H1 (cell line): ENCODE results near the gene GUCA1A. TPM values are rescaled to one million over a fixed set of nuclear protein-coding genes. Genes with fewer than 3 reads are reported as not detected.

Source experiments
- CTCF ChIA-PET: fragments of 300-600 bp; sonication (Branson Sonifier 250); formaldehyde crosslinking; loops from one replicate; lab custom pipeline; 2021; ENCODE audit not compliant: partially characterized antibody; lab: Charles Lee
- POLR2A ChIA-PET: fragments of 300-600 bp; sonication (Branson Sonifier 250); formaldehyde crosslinking; loops from one replicate; lab custom pipeline; 2021; ENCODE audit warnings: inconsistent platforms; ENCODE audit not compliant: partially characterized antibody; lab: Charles Lee
- DNase-seq, 2 experiments: peaks; one replicate each; pipeline versions ENCODE4 v3.0.0 to v3.0.0-alpha.2; 2010 to 2022; ENCODE audit warnings: low spot score in 2 of 2, low read depth in 1 of 2, mixed read lengths in 1 of 2
- FAIRE-seq: peaks from 2 replicates; lab custom pipeline; 2011; peaks lifted over from hg19 to GRCh38; lab: Jason Lieb, UNC
- H2AFZ ChIP-seq: 2 replicates; pipeline ENCODE4 v1.8.1; 2012; ENCODE audit warnings: low read length, inconsistent platforms
- H2AK5ac ChIP-seq: 2 replicates; pipeline ENCODE4 v1.6.1; 2013; ENCODE audit warnings: low read depth, low read length
- H2BK120ac ChIP-seq: replicated peaks from 2 replicates; pipeline ENCODE3; 2013; ENCODE audit warnings: low read depth, low read length, inconsistent platforms
- H2BK12ac ChIP-seq: 2 replicates; pipeline ENCODE4 v1.6.1; 2013; ENCODE audit warnings: low read depth, low read length
- H2BK15ac ChIP-seq: 2 replicates; pipeline ENCODE4 v1.6.1; 2013; ENCODE audit warnings: low read length
- H2BK20ac ChIP-seq: 2 replicates; pipeline ENCODE4 v1.6.1; 2013; ENCODE audit warnings: low read length
- H2BK5ac ChIP-seq: 2 replicates; pipeline ENCODE4 v1.6.1; 2013; ENCODE audit warnings: low read depth, low read length
- H3K14ac ChIP-seq: 2 replicates; pipeline ENCODE4 v1.6.1; 2013; ENCODE audit warnings: inconsistent platforms; ENCODE audit not compliant: insufficient read length
- H3K18ac ChIP-seq: 2 replicates; pipeline ENCODE4 v1.6.1; 2013; ENCODE audit warnings: low read length; ENCODE audit errors: extremely low read depth
- H3K23ac ChIP-seq: 2 replicates; pipeline ENCODE4 v1.6.1; 2013; ENCODE audit warnings: inconsistent platforms; ENCODE audit not compliant: insufficient read length
- H3K23me2 ChIP-seq: 2 replicates; pipeline ENCODE4 v1.6.1; 2013; ENCODE audit warnings: low read depth, low read length
- H3K27ac ChIP-seq: 2 replicates; pipeline ENCODE4 v1.6.1; 2011; ENCODE audit warnings: low read depth, low read length, inconsistent platforms
- H3K27me3 ChIP-seq, 4 experiments: replicated peaks in 1 of 4; 1 replicate in 1 of 4; 2 replicates in 3 of 4; pipeline versions ENCODE4 v1.6.1 to v1.8.1; 2011 to 2013; ENCODE audit warnings: low read length in 3 of 4, mild to moderate bottlenecking in 3 of 4, inconsistent platforms in 2 of 4, mixed read lengths in 2 of 4, moderate library complexity in 1 of 4; ENCODE audit not compliant: control insufficient read depth in 3 of 4, insufficient read depth in 3 of 4; ENCODE audit errors: extremely low read depth in 1 of 4
- H3K36me3 ChIP-seq, 4 experiments: 2 replicates each; pipeline versions ENCODE4 v1.6.1 to v1.8.1; 2011 to 2013; ENCODE audit warnings: mild to moderate bottlenecking in 4 of 4, low read length in 3 of 4, moderate library complexity in 2 of 4, control low read depth in 1 of 4, inconsistent platforms in 1 of 4; ENCODE audit not compliant: insufficient read depth in 4 of 4, control insufficient read depth in 2 of 4
- H3K4ac ChIP-seq: replicated peaks from 2 replicates; pipeline ENCODE3; 2013; ENCODE audit warnings: low read length, low read depth, mixed read lengths, inconsistent platforms; ENCODE audit not compliant: insufficient read length
- H3K4me1 ChIP-seq, 4 experiments: replicated peaks in 1 of 4; 1 replicate in 1 of 4; 2 replicates in 3 of 4; pipeline versions ENCODE4 v1.6.1 to v1.8.1; 2011 to 2013; ENCODE audit warnings: low read length in 3 of 4, inconsistent platforms in 2 of 4, mixed read lengths in 1 of 4; ENCODE audit not compliant: insufficient read depth in 4 of 4, control insufficient read depth in 3 of 4
- H3K4me2 ChIP-seq, 2 experiments: 2 replicates each; pipeline versions ENCODE4 v1.6.1 to v1.8.1; 2011 to 2013; ENCODE audit warnings: low read depth in 2 of 2, low read length in 2 of 2, control low read depth in 1 of 2, inconsistent platforms in 1 of 2, mild to moderate bottlenecking in 1 of 2; ENCODE audit not compliant: insufficient read depth in 1 of 2
- H3K4me3 ChIP-seq, 4 experiments: fragments of 200-600, 300-600 bp in 1 of 4; sonication (generic), shearing (Covaris generic), sonication (Bioruptor Twin) in 1 of 4; 2 replicates each; pipeline versions ENCODE4 v1.5.1 to v1.8.1; 2011 to 2016; ENCODE audit warnings: low read length in 4 of 4, low read depth in 3 of 4, control low read depth in 2 of 4, inconsistent platforms in 2 of 4, mild to moderate bottlenecking in 2 of 4, mixed read lengths in 1 of 4, moderate library complexity in 1 of 4; ENCODE audit not compliant: insufficient read depth in 2 of 4; ENCODE audit errors: extremely low read depth in 1 of 4
- H3K56ac ChIP-seq: replicated peaks from 2 replicates; pipeline ENCODE3; 2013; ENCODE audit warnings: low read depth, mild to moderate bottlenecking, mixed read lengths, low read length, inconsistent platforms; ENCODE audit not compliant: insufficient read length
- H3K79me1 ChIP-seq: 2 replicates; pipeline ENCODE4 v1.6.1; 2013; ENCODE audit warnings: low read depth, low read length, control low read depth
- H3K79me2 ChIP-seq, 2 experiments: 2 replicates each; pipeline versions ENCODE4 v1.6.1 to v1.8.1; 2012 to 2013; ENCODE audit warnings: low read length in 2 of 2, mild to moderate bottlenecking in 2 of 2, inconsistent platforms in 1 of 2; ENCODE audit not compliant: insufficient read depth in 2 of 2, control insufficient read depth in 1 of 2
- H3K9ac ChIP-seq, 4 experiments: replicated peaks in 1 of 4; 1 replicate in 1 of 4; 2 replicates in 3 of 4; pipeline versions ENCODE4 v1.6.1 to v1.8.1; 2011 to 2013; ENCODE audit warnings: low read depth in 3 of 4, low read length in 3 of 4, control low read depth in 2 of 4, mild to moderate bottlenecking in 2 of 4, moderate library complexity in 2 of 4, inconsistent platforms in 1 of 4; ENCODE audit errors: extremely low read depth in 1 of 4
- H3K9me3 ChIP-seq, 2 experiments: 2 replicates each; pipeline versions ENCODE4 v1.6.1 to v1.8.1; 2012 to 2013; ENCODE audit warnings: mild to moderate bottlenecking in 2 of 2, moderate library complexity in 2 of 2, control low read depth in 1 of 2, inconsistent platforms in 1 of 2, low read depth in 1 of 2, low read length in 1 of 2, mixed read lengths in 1 of 2; ENCODE audit not compliant: insufficient read depth in 2 of 2
- H4K20me1 ChIP-seq, 2 experiments: replicated peaks in 1 of 2; 2 replicates each; pipeline versions ENCODE3 to v1.8.1; 2011 to 2013; ENCODE audit warnings: inconsistent platforms in 2 of 2, low read length in 2 of 2, mild to moderate bottlenecking in 1 of 2; ENCODE audit not compliant: insufficient read depth in 2 of 2, control insufficient read depth in 1 of 2
- H4K5ac ChIP-seq: 2 replicates; pipeline ENCODE4 v1.6.1; 2013; ENCODE audit warnings: low read length, low read depth, mixed read lengths, inconsistent platforms; ENCODE audit not compliant: insufficient read length
- H4K8ac ChIP-seq: 2 replicates; pipeline ENCODE4 v1.8.0; 2013; ENCODE audit warnings: mild to moderate bottlenecking, moderate library complexity, low read length, inconsistent platforms; ENCODE audit not compliant: insufficient read depth; ENCODE audit errors: extremely low read depth
- H4K91ac ChIP-seq: replicated peaks from 2 replicates; pipeline ENCODE3; 2013; ENCODE audit warnings: low read length, mixed read lengths, inconsistent platforms; ENCODE audit not compliant: insufficient read length
- ASH2L ChIP-seq: fragments of 200-600, 300-600 bp; sonication (generic); IDR thresholded peaks from one replicate; pipeline ENCODE4 v1.7.1; 2017; ENCODE audit warnings: low read length
- CHD2 ChIP-seq: IDR thresholded peaks from 2 replicates; pipeline ENCODE4 v1.6.1; 2012; ENCODE audit warnings: low read length, improper control_type of control experiment
- CREB1 ChIP-seq: IDR thresholded peaks from 2 replicates; pipeline ENCODE4 v1.6.1; 2012; ENCODE audit warnings: inconsistent platforms
- KDM4A ChIP-seq: IDR thresholded peaks from one replicate; pipeline ENCODE4 v1.7.1; 2012; ENCODE audit warnings: low read depth, mild to moderate bottlenecking, moderate library complexity, low read length, inconsistent platforms; ENCODE audit not compliant: severe bottlenecking
- MAFK ChIP-seq: IDR thresholded peaks from 2 replicates; pipeline ENCODE4 v1.6.1; 2012; ENCODE audit warnings: low read depth, mild to moderate bottlenecking, improper control_type of control experiment, low read length
- NRF1 ChIP-seq: IDR thresholded peaks from 2 replicates; pipeline ENCODE4 v1.6.1; 2011; ENCODE audit warnings: mild to moderate bottlenecking, low read depth, low read length, improper control_type of control experiment
- POLR2AphosphoS5 ChIP-seq: IDR thresholded peaks from 2 replicates; pipeline ENCODE4 v1.6.1; 2011; ENCODE audit warnings: low read depth, low read length
- SIX5 ChIP-seq: IDR thresholded peaks from 2 replicates; pipeline ENCODE4 v1.6.1; 2011; ENCODE audit warnings: mild to moderate bottlenecking, low read depth, low read length
- SP1 ChIP-seq: IDR thresholded peaks from 2 replicates; pipeline ENCODE4 v1.6.1; 2011; ENCODE audit warnings: low read depth, low read length
- SP2 ChIP-seq: IDR thresholded peaks from 2 replicates; pipeline ENCODE4 v1.6.1; 2012; ENCODE audit warnings: mild to moderate bottlenecking, low read length, inconsistent platforms
- SP4 ChIP-seq: IDR thresholded peaks from 2 replicates; pipeline ENCODE4 v1.6.1; 2012; ENCODE audit warnings: low read length, inconsistent platforms
- SRF ChIP-seq: IDR thresholded peaks from 2 replicates; pipeline ENCODE4 v1.6.1; 2011; ENCODE audit warnings: mild to moderate bottlenecking, low read depth, low read length, moderate library complexity
- TAF1 ChIP-seq: IDR thresholded peaks from 2 replicates; pipeline ENCODE4 v1.6.1; 2011; ENCODE audit warnings: mild to moderate bottlenecking, low read depth, low read length
- TBP ChIP-seq: IDR thresholded peaks from 2 replicates; pipeline ENCODE4 v1.6.1; 2011; ENCODE audit warnings: low read depth, low read length, improper control_type of control experiment
- WGBS, 2 experiments: shearing (Covaris generic) in 1 of 2; methylation state at CpG; one replicate each; pipeline versions ENCODE4 v1.1.6 to v1.1.7; 2013 to 2015; ENCODE audit warnings: low lambda C conversion rate in 2 of 2, mixed read lengths in 2 of 2, inconsistent platforms in 1 of 2, low coverage in 1 of 2, missing lambda C conversion rate in 1 of 2; ENCODE audit not compliant: insufficient replicate concordance in 2 of 2, insufficient coverage in 1 of 2, insufficient read length in 1 of 2; ENCODE audit errors: extremely low coverage in 1 of 2, missing lambda C conversion rate in 1 of 2; 5-methylcytosine and 5-hydroxymethylcytosine counted together
- polyA plus RNA-seq, 7 experiments: library from polyadenylated mRNA; depleted of rRNA in 3 of 7; stranded (reverse) in 5 of 7; unstranded in 2 of 7; fragments of >200 nt in 5 of 7; fragments of 200-250 nt in 2 of 7; gene quantifications; 1 replicate in 5 of 7; 2 replicates in 1 of 7; 4 replicates in 1 of 7; pipeline versions ENCODE4 v1.2.1 to v1.2.3, GENCODE V29; 2011 to 2013; ENCODE audit warnings: missing spikeins in 2 of 7, mixed read lengths in 2 of 7
- total RNA-seq: library from RNA; stranded (reverse); fragmentation: NEBNext Ultra II Directional; extraction: Animal tissue kit (Norgen Biotek cat#: 25700); gene quantifications from 2 replicates; pipeline ENCODE4 v1.2.1, GENCODE V29; 2021

Gene GUCA1A
- total and polyA plus RNA-seq, 2 of the 8 experiments (the other 6 are each of a cell fraction or from before 2014, with no cell fraction given) = 4.6 to 24.6 TPM

GRCh38 chr6:42217519-42218367 is 44.6 kb downstream of the GUCA1A start, which contains the start of gene MRPS10:
Gene MRPS10, minus strand, starts transcription at chr6:42217861. Its CDS starts 12 bp downstream, at chr6:42217849.
- H3K9ac ChIP-seq = peak within 1 kb of the TSS; percentile 73 to 88 (median 76)
- H3K9me3 ChIP-seq = no peaks in the 10 kb centered on the region
- no peaks in the 10 kb centered on the region for H3K27me3 ChIP-seq
- H3K4me3 ChIP-seq = peak within 1 kb of the TSS; percentile 93 to 97 (median 94)
- H3K4me2 ChIP-seq = peak within 1 kb of the TSS; percentile 69 to 70
- peaks cover 0 to 9% of the 10 kb centered on the region in 2 experiments; a peak in 2 of 4 replicates for H3K79me2 ChIP-seq
- no peak within 1 kb of the TSS for H3K23ac ChIP-seq
- no peak within 1 kb of the TSS for H2AK5ac ChIP-seq
- H3K79me1 ChIP-seq = no peaks in the 10 kb centered on the region
- H3K4me1 ChIP-seq = no peaks in the 10 kb centered on the region; a peak in 1 of 7 replicates
- H4K20me1 ChIP-seq = no peaks in the 10 kb centered on the region
- 14% methylated on average over 29 of the region's 29 CpGs; no CpG with 5 or more reads in 1 of the 2 experiments for WGBS, 2 experiments
- no peak within 1 kb of the TSS for H4K8ac ChIP-seq
- H3K36me3 ChIP-seq = peaks cover 5 to 8% (median 6%) of the 10 kb centered on the region in 4 experiments; a peak in 4 of 8 replicates
- H3K23me2 ChIP-seq = no peaks in the 10 kb centered on the region; the same call in 1 of the 2 replicates
- H2BK5ac ChIP-seq = 0 out of 2 replicates have a peak within 1 kb of the TSS, but pooled peaks have one; percentile 12
- peak within 1 kb of the TSS; percentile 23 for H2AFZ ChIP-seq
- no peak within 1 kb of the TSS for H2BK120ac ChIP-seq
- ChIA-PET POLR2A (interaction anchor here (0.7 to 1.2 kb wide), 4 partner anchors 55 to 297 kb away, joined by 3 to 5 read pairs (median 3); partner anchors contain the start of genes BYSL and MED20), CTCF (interaction anchor here (0.6 to 7.5 kb wide), 9 partner anchors 11 to 681 kb away, joined by 3 to 52 read pairs (median 4); no protein-coding TSS in a partner anchor)
- H3K18ac ChIP-seq = no peak within 1 kb of the TSS; the same call in 1 of the 2 replicates
- no peak within 1 kb of the TSS for H3K14ac ChIP-seq
- FAIRE-seq (peak; percentile 80), DNase-seq (peak; percentile 78 to 87)
- no peak within 1 kb of the TSS for H2BK12ac ChIP-seq
- H4K5ac ChIP-seq = peak within 1 kb of the TSS; percentile 82
- H2BK20ac ChIP-seq = no peak within 1 kb of the TSS
- H3K4ac ChIP-seq = peak within 1 kb of the TSS; percentile 95
- no peak within 1 kb of the TSS for H4K91ac ChIP-seq
- H3K56ac ChIP-seq = no peak within 1 kb of the TSS
- peak within 1 kb of the TSS; percentile 52 for H3K27ac ChIP-seq
- no peak within 1 kb of the TSS for H2BK15ac ChIP-seq
- TF ChIP-seq SP1 (no peak), ASH2L (peak; percentile 84), SRF (no peak), KDM4A (no peak), MAFK (no peak), SP2 (peak; percentile 97), TBP (peak; percentile 93), SP4 (peak; percentile 67; the same call in 1 of the 2 replicates), CHD2 (peak; percentile 83), POLR2AphosphoS5 (peak; percentile 93), NRF1 (no peak), TAF1 (peak; percentile 100), CREB1 (peak; percentile 55), SIX5 (no peak)
